Fibroblast of mammary gland (primary cell): Measurements from ENCODE around the gene CMIP.
A peak's percentile ranks its signal among the peaks of the same experiment; 100 is the strongest.

Experiments
- DNase-seq: peaks from one replicate; pipeline ENCODE4 v3.0.0-alpha.2; 2010; ENCODE audit warnings: low read depth
- H3K4me3 ChIP-seq: 2 replicates; pipeline ENCODE4 v1.5.1; 2011; ENCODE audit warnings: low read depth, mild to moderate bottlenecking, low read length, moderate library complexity; ENCODE audit not compliant: control insufficient read depth
- CTCF ChIP-seq: conservative IDR thresholded peaks from 2 replicates; pipeline ENCODE4 v1.5.1; 2011; ENCODE audit warnings: low read depth, low read length, inconsistent platforms; ENCODE audit not compliant: control insufficient read depth, insufficient read depth

The CMIP gene

GRCh38 chr16:81555660-81556059, 111.1 kb downstream of the CMIP start:
- no peak overlapping the region for H3K4me3 ChIP-seq
- TF ChIP-seq CTCF, result no peak
- no peak for DNase-seq

- DNase-seq, result peak; percentile 24
- no peak for TF ChIP-seq CTCF
- H3K4me3 ChIP-seq, result no peak overlapping the region
These were observed 112.2 kb downstream of the CMIP start for GRCh38 chr16:81556715-81557284.

GRCh38 chr16:81558077-81558443, 113.5 kb downstream of the CMIP start:
- no peak for DNase-seq
- TF ChIP-seq CTCF, result no peak

GRCh38 chr16:81558444-81559175, 114.0 kb downstream of the CMIP start:
- no peak overlapping the region for H3K4me3 ChIP-seq
- DNase-seq, result no peak
- no peak for TF ChIP-seq CTCF

More at GRCh38 chr16:81558077-81558443, 113.5 kb downstream of the CMIP start:
- no peak overlapping the region for H3K4me3 ChIP-seq

GRCh38 chr16:81560979-81561657, 116.5 kb downstream of the CMIP start:
- H3K4me3 ChIP-seq, result no peak overlapping the region
- peak; percentile 50 for DNase-seq
- no peak for TF ChIP-seq CTCF

GRCh38 chr16:81562174-81562849, 117.7 kb downstream of the CMIP start:
- TF ChIP-seq CTCF, result no peak
- no peak overlapping the region for H3K4me3 ChIP-seq
- no peak for DNase-seq
